Measurements from ENCODE around the gene ADAMTS16.
"Not testable (repeated sequence)": the region's sequence is repeated elsewhere in the genome, so short reads cannot be mapped to it uniquely, and the experiment has no call there.

ADAMTS16 gene, protein sequence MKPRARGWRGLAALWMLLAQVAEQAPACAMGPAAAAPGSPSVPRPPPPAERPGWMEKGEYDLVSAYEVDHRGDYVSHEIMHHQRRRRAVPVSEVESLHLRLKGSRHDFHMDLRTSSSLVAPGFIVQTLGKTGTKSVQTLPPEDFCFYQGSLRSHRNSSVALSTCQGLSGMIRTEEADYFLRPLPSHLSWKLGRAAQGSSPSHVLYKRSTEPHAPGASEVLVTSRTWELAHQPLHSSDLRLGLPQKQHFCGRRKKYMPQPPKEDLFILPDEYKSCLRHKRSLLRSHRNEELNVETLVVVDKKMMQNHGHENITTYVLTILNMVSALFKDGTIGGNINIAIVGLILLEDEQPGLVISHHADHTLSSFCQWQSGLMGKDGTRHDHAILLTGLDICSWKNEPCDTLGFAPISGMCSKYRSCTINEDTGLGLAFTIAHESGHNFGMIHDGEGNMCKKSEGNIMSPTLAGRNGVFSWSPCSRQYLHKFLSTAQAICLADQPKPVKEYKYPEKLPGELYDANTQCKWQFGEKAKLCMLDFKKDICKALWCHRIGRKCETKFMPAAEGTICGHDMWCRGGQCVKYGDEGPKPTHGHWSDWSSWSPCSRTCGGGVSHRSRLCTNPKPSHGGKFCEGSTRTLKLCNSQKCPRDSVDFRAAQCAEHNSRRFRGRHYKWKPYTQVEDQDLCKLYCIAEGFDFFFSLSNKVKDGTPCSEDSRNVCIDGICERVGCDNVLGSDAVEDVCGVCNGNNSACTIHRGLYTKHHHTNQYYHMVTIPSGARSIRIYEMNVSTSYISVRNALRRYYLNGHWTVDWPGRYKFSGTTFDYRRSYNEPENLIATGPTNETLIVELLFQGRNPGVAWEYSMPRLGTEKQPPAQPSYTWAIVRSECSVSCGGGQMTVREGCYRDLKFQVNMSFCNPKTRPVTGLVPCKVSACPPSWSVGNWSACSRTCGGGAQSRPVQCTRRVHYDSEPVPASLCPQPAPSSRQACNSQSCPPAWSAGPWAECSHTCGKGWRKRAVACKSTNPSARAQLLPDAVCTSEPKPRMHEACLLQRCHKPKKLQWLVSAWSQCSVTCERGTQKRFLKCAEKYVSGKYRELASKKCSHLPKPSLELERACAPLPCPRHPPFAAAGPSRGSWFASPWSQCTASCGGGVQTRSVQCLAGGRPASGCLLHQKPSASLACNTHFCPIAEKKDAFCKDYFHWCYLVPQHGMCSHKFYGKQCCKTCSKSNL

DNA sequence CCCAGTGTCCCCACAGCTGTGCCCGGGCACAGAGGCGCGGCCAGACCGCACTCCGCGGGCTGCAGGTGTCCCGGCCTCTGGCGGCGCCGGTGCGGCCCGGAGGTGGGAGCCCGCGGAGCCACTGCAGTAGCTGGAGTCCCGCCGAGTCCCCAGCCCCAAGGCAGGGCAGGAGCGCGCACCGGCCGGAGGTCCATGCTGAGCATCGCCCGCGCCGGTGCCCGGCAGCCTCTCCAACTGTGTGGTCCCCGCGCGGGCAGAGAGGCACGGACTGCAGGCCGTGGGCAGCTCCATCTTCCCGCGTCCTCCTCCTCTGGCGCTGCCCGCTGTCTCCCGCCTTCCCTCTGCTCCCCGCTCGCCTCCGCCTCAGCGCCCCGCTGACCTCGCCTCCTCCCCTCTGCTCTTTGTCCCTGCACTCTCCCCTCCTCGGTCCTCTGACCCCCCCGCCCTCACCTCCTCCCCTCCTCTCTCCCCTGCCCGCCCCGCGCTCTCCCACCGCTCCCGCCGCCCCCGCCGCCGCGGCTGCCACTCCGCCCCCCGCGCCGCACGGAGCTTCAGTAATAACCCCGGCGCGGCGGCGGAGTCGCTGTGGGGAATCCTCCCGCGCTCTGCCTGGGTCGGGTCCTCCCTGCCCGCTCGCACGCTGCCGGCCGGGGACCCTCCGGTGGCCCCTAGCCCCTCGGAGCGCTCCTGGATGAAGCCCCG lies at the start of gene ADAMTS16:
Gene ADAMTS16, plus strand, starts transcription at position 554 of the 702 bp plus-strand sequence. Its CDS starts 138 bp downstream, at position 692.
- DNase-seq (ENCODE audit: low read depth in 3 of 3): no peak

DNA sequence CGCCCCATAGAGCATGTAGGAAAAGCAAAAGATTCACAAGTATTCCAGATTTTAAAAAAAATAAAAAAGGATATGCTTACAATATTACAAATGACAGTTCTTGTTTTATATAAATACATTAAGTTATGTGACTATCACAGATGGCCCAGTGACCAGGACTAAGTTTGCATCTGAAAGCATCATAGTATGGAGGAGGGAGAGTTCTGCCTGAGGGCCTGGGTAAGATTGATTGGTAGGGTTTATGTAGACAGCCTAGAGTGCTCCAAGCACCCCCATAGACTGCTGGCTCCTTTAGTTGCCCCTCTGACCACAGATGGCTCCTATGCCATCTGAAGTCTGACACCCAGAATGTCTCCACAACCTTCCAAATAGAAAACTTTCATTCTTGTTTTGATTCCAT lies 48.0 kb upstream of the ADAMTS16 start:
- DNase-seq (ENCODE audit: low read depth in 3 of 3): no peak

DNA sequence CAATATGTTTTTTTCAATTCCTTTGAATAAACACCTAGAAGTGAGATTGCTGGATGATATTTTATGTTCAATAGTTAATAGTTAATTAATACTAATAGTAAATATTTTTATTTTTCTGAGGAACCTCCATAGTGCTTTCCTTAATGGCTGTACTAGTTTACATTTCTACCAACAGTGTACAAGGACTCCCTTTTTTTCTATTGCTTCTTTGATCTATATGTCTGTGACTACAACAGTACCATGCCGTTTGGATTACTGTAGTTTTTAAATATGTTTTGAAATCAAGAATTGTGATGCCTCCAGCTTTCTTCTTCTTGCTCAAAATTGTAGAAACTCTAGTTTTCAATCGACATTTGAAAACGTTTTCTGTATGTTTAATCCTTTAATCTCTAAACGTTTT lies 39.5 kb upstream of the ADAMTS16 start:
- no peak for DNase-seq (ENCODE audit: low read depth in 3 of 3)

DNA sequence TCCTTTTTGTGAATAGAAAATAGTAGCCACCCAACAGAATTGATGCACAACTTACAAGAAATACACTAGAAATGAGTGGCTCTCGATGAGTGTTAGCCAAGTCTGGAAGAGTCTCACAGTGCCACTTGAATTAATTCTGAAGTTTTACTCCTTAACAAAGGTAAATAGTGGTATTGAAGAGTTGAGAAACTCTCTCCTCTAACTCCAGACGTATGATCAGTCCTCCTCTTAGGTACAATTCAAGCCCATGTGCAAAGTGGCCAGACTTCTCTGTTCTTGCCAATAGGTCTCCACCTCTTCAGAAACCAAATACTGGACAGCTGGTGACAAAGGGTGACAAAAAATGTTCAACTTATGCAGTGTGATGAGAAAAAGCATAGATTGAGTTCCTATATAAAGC lies 38.5 kb upstream of the ADAMTS16 start:
- no peak for DNase-seq (ENCODE audit: low read depth in 3 of 3)

DNA sequence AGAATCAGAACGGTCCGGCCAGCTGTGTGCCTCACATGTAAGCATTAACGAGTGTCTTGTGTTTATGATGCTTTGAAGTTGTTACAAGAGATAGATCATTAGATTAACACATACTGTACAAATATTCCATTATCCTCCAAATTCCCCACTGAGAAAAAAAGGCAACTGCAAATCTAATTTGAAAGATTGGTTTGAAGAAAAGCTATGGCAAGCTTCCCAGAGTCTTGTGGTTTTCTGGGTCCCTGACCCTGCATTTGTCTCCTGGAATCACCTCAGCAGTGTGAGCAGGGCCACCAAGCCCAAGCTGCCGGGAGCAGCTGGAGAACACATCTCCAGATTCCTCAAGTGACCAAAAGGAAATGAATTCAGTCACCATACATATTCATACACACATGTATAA lies 36.9 kb upstream of the ADAMTS16 start:
- no peak for DNase-seq (ENCODE audit: low read depth in 3 of 3)

DNA sequence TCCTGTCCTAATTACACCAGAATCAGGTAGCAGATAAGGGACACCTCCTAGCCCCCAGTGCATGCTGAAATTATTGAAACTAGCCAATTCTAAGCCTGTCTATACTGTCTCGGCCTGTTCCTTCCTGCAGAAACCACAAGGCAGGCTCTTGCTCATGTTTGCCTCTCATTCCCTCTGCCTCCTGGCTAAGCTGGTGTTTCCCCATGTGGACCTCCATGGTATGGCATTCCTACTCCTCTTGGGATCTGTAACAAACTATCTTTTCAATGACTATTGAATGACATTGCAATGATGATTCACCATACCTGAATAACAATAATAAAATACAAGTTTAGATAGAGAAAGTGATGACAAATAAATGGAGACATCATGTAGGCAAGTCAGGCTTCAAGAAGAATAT lies 35.6 kb upstream of the ADAMTS16 start:
- no peak for DNase-seq (ENCODE audit: low read depth in 3 of 3)

DNA sequence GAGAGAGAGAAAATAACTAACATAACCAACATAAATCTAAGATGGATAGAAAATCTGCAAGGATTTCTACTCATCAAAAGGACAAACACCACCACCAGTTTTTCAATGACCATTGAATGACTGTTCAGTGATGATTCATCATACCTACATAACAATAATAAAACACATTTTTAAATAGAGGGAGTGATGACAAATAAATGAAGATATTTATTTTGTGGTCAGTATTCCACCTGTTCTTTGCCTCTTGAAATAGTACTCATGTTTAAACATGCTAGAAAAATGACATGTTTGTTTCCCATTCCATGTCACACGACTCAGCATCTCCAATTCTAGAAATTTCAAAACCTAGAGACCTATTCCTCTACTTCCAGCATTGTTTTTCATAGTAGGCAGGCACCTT lies 34.6 kb upstream of the ADAMTS16 start:
- DNase-seq (ENCODE audit: low read depth in 3 of 3): no peak

DNA sequence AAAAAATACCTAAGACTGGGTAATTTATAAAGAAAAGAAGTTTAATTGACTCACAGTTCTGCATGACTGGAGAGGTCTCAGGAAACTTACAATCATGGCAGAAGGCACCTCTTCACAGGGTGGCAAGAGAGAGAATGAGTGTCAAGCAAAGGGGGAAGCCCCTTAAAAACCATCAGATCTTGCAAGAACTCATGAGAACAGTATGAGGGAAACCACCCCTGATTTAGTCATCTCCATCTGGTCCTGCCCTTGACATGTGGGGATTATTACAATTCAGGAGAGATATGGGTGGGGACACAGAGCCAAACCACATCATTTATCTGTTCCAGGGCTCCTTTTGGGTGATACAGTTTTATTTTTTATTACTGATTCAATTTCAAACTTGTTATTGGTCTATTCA lies 23.2 kb upstream of the ADAMTS16 start:
- DNase-seq (ENCODE audit: low read depth in 3 of 3): no peak

DNA sequence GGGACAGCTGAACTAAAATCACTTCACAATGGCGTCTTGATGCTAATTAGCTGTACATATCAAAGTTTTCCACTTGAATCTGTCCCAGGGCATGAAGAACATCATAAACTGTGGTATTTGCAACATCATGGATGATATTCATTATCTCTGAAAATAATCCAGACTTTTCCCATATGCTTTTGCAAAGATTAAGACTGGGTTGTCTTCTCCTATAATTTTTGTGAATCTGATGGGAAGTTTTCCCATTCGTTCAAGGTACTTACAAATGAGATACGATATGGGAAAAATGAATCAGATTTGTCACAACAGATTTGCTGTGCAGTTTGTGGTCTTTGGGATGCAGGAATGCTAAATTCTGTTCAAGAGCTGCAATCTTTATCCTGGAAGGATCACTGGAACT lies 17.4 kb upstream of the ADAMTS16 start:
- no peak for DNase-seq (ENCODE audit: low read depth in 3 of 3)

DNA sequence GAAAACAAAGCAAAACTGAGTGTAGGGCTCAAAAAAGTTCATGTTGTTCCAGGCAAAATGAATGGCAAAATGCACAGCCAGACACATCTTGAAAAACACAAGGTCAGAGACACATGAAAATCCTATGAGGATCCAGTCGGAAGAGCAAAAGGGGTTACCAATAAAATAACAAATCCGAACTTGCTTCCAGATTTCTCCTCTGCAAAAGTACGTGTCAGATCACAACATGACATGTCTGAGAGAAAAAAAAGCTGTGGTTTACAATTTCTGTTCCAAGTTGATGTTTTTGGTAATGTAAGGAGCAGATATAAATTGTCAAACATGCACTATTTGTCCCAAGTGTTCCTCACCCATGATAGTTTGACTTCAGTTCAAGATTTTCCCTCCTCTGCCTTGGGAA lies 15.9 kb upstream of the ADAMTS16 start:
- no peak for DNase-seq (ENCODE audit: low read depth in 3 of 3)

DNA sequence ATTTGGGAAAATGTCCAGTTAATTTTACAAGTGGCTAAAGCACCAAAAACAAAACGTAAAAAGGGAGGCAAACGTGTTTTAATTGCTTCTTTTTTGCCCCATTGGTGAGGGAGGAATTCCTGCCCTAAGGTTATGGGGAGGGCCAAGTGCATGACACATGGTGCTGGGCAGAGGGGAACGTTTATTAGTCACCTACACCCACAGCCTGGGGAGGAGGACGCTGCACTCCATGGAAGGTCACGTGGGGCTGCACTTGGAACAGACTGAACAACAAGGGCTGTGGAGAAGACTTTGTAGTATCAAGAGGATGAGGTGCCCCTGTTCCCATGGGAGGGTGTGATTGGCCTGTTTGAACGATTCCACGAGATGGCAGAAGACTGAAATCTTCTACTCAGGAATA lies 13.7 kb upstream of the ADAMTS16 start:
- DNase-seq (ENCODE audit: low read depth in 3 of 3): no peak

DNA sequence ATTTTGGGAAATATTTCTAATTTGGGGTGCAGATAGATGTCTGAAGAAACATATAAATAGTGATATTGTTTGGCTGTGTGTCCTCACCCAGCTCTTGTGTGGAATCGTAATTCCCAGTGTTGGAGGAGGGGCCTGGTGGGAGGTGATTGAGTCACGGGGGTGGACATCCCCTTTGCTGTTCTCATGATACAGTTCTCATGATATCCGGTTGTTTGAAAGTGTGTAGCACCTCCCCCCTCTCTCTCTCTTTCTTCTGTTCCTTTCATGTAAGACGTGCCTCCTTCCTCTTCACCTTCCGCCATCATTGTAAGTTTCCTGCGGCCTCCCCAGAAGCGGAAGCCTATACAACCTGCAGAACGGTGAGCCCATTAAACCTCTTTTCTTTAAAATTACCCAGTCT lies 11.4 kb upstream of the ADAMTS16 start:
- no peak for DNase-seq (ENCODE audit: low read depth in 3 of 3)

DNA sequence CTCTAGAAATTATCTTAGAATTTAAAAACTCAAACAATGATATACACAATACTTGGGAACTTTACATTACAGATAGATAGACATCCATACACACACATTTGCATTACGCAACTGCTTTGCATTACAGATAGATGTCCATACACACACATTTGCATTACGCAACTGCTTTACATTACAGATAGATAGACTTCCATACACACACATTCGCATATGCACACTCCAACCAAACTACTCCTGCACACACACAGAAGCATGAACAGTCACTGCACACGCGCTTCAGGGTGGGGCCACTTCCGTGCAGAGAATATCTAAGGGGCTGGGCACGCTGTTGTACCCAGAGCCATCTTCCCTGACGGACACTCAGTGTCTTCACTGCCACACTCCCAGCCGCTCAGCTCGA lies 7.9 kb upstream of the ADAMTS16 start:
- no peak for DNase-seq (ENCODE audit: low read depth in 3 of 3)

DNA sequence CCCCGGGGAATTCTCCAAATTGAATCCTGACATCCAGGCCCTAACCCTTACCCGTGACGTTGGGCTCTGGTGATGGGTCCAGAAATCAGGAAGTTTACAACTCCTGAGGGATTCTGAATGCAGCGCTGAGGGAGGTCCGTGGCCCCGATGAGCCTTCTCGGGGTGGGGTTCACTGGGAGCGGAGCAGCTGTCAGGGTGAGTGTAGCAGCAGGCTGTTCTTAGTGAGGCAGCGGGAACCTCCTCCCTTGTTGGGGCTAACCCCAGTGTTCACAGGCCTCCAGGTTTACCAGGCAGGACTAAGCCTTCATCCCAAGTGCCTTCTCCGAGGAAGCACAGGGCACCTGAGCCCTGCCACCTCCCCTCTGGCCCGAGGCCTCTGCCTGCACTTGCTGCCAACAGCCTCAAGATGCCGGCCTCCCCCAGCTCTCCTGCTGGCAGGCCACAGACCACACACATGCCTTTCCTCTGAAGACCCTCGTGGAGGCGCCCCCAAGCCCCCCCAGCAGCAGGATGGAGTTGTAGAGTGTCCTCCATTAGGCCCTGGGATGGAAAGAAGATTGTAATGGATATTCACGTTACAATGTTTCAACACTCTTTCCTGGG lies 7.3 kb upstream of the ADAMTS16 start:
- DNase-seq (ENCODE audit: low read depth in 3 of 3): no peak

DNA sequence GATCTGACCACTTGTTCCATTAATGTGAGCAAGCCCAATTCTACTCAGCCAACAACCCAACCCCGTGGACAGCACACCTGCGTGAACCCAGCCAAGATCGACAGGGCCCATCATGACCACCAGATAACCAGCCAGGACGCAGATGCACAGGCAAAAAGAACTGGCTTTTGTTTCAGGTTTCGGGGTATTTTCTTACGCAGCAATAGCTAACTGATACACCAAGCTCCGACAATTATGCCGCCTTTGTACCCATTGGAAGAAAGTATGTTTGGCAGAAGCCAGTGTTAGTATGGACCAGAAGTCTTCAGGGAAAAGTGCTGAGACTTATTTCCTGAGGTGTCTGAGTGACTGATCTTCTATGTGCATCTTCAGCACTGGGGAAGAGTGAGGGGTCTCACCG lies 6.0 kb upstream of the ADAMTS16 start:
- DNase-seq (ENCODE audit: low read depth in 3 of 3): no peak

DNA sequence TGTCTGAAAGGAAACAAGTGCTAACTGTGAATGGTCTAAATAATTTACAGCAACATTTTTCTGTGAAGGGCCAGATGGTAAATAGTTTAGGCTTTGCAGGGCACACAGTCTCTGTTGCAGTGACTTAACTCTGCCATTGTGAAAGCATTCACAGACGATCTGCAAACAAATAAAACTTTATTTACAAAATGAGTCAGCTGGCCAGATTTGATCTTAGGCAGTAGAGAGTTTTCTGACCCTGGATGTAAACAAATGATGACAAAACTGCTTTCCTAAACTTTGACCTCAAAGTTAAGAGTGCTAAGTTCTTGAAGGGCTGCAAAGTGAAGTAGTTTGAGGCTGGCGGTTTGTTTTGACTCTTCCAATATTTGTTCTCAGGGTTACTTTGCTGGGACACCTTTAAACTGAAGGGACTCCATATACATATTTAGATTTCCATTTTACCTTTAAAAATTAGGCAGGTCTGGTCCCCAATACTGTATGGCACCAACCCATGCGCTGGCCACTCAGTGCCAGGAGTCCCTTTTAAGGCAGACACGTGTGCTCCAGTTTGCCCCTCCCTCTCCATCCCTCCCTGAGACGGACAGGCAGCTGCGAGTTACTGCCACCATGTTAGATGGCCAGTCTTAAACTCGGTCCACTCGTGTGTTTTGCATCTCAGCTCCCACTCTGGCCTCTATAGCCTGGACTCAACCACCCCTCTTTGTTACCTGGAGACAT lies 4.0 kb upstream of the ADAMTS16 start:
- DNase-seq (ENCODE audit: low read depth in 3 of 3): no peak

DNA sequence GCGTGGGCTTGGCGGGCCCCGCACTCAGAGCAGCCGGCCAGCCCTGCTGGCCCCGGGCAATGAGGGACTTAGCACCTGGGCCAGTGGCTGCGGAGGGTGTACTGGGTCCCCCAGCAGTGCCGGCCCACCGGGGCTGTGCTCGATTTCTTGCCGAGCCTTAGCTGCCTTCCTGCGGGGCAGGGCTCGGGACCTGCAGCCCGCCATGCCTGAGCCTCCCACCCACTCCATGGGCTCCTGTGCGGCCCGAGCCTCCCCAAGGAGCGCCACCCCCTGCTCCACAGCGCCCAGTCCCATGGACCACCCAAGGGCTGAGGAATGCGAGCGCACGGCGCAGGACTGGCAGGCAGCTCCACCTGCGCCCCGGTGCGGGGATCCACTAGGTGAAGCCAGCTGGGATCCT lies 2.3 kb upstream of the ADAMTS16 start:
- not testable (repeated sequence) for DNase-seq (ENCODE audit: low read depth in 3 of 3)

DNA sequence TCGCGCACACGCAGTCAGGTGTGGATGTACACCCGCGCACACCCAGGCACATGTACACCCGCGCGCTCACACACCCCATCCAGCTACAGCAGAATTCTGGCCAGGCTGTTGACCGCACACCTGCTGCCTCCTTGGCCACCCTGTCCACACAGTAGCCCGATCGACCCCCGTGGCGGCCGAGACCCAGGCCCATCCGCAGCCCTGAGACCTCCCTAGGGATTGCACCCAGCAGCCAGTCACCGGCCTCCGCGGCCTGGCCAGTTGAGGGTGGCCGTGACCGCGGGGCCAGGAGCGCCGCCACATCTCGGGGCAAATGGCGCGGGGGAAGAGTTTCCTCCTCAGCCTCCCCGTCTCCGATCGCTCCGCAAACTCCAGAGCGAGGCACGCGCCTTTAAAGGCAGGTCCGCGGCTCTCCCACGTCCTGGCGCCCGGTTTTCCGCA lies 774 bp upstream of the ADAMTS16 start:
- no peak for DNase-seq (ENCODE audit: low read depth in 3 of 3)

DNA sequence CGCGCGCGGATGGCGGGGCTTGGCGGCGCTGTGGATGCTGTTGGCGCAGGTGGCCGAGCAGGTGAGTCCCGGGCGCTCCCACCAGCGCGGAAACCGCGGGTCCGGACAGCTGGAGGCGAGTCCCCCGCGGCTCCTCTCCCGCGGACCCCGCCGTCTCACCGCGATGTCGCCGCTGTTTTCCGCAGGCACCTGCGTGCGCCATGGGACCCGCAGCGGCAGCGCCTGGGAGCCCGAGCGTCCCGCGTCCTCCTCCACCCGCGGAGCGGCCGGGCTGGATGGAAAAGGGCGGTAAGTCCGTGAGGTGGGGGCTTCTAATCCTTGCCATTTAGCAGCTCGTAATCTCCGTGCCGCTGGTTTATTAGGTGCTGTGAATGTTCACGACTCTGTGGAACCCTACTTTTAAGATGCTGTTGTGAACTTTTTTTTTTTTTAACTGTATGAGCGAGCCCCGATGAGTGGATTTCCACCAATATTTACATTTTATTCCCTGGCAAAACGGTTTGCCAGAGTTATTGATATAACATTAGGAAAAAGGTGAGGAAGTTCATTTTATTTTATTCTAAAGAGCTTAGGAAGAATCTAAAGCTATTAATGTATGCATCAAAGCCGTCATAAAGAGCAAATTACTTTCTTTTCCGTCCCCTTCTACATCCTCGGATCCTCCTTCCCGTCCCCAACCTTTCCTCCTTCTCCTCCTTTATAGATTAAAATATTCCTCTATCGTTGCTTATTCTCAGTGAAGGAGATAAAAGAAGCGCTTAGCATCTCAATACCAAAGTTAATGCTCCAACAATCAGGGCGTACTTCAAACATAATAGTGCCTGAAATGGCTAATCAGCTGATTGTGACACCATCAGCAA lies 579 bp downstream of the ADAMTS16 start:
- no peak for DNase-seq (ENCODE audit: low read depth in 3 of 3)

DNA sequence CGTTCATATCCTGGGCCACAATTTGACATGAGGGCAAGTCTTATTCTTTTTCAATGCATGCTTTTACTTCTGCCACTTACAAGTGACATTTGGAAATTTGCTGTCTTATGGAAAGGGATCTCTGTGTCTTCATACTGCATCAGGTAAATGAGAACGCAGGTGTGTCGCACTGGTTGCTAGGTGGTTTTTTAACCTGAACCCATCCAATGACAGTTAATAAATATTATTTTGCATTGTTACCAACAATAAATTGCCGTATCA lies 1.1 kb downstream of the ADAMTS16 start:
- DNase-seq (ENCODE audit: low read depth in 3 of 3): no peak

Data from stimulated activated CD4-positive, alpha-beta T cell treated with anti-CD3 and anti-CD28 coated beads, TNF-alpha, amount 100 ng/mL, for 48 hours (primary cell).